Esophagus squamous epithelium (tissue), 4 donors: ENCODE data around the gene MTERF4.
A peak's percentile ranks its signal among the peaks of the same experiment; 100 is the strongest.

Experiments
- POLR2A ChIP-seq, 4 donors: fragments of 450-650 bp; IDR thresholded peaks; one replicate each; pipeline ENCODE4 v1.6.1; 2017; ENCODE audit warnings: antibody characterized with exemption in 4 of 4, mild to moderate bottlenecking in 4 of 4, moderate library complexity in 3 of 4
- TF ChIP-seq, protein P1 (sequence below), 6 experiments: fragments of 450-650 bp in 4 of 6; fragments of 200-600 bp in 2 of 6; sonication (generic) in 2 of 6; IDR thresholded peaks; one replicate each; pipeline ENCODE4 v1.5.1; 2016 to 2019; ENCODE audit warnings: antibody characterized with exemption in 6 of 6, mild to moderate bottlenecking in 4 of 6, moderate library complexity in 4 of 6

DNA sequence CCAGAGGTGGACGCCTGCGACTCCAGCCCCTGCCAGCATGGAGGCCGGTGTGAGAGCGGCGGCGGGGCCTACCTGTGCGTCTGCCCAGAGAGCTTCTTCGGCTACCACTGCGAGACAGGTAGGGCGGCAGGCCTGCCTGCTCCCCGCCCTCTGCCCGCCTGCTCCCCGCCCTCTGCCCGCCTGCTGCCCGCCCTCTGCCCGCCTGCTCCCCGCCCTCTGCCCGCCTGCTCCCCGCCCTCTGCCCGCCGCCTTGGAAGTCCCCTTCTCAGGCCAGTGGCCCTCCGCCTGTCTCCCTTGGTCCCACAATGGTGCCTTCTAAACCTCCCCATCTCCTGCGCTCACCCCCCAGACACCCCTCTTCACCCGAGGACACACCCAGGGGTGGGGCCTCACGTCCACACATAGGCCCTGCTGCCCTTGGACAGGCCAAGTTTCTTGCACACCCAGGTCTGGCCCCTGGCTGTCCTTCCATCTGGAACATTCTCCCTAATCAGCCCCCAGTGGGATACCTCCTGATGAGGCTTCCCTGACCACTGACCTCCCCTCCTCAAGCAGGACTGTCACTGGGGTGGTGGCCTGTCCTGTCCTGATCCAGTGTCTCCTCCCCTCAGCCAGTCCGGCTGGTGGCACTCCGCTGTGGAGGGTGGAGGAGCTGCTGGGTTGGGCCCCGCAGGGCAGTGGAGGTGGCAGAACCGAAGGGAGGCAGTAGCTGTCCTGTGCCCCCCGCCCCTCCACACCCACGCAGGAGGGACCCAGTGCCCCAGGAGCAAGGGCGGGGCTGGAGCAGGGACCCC is 37.9 kb downstream of the MTERF4 start:
- TF ChIP-seq, protein P1, sequence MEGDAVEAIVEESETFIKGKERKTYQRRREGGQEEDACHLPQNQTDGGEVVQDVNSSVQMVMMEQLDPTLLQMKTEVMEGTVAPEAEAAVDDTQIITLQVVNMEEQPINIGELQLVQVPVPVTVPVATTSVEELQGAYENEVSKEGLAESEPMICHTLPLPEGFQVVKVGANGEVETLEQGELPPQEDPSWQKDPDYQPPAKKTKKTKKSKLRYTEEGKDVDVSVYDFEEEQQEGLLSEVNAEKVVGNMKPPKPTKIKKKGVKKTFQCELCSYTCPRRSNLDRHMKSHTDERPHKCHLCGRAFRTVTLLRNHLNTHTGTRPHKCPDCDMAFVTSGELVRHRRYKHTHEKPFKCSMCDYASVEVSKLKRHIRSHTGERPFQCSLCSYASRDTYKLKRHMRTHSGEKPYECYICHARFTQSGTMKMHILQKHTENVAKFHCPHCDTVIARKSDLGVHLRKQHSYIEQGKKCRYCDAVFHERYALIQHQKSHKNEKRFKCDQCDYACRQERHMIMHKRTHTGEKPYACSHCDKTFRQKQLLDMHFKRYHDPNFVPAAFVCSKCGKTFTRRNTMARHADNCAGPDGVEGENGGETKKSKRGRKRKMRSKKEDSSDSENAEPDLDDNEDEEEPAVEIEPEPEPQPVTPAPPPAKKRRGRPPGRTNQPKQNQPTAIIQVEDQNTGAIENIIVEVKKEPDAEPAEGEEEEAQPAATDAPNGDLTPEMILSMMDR (IDR thresholded peaks at IDR 0.05) = no peak
- TF ChIP-seq POLR2A (IDR thresholded peaks at IDR 0.05) = peak in 1 of 4 donors; percentile 42
